Keratinocyte (primary cell): ENCODE results near the gene WNT7A. TPM values are rescaled to one million over a fixed set of nuclear protein-coding genes. Genes with fewer than 3 reads are reported as not detected.

Experiments
- DNase-seq: peaks from one replicate; pipeline ENCODE4 v3.0.0-alpha.2; 2011; ENCODE audit warnings: low read depth, missing footprints, low spot score
- FAIRE-seq: peaks from 2 replicates; lab custom pipeline; 2011; peaks lifted over from hg19 to GRCh38; lab: Jason Lieb, UNC
- H2AFZ ChIP-seq: 2 replicates; pipeline ENCODE4 v1.6.0; 2012; ENCODE audit warnings: low read length, control low read depth, inconsistent platforms; ENCODE audit not compliant: control insufficient read depth
- H3K27ac ChIP-seq: 2 replicates; pipeline ENCODE4 v1.5.1; 2011; ENCODE audit warnings: low read length; ENCODE audit not compliant: control insufficient read depth, insufficient read depth
- H3K27me3 ChIP-seq: 3 replicates; pipeline ENCODE4 v1.6.0; 2011; ENCODE audit warnings: low read length; ENCODE audit not compliant: control insufficient read depth, insufficient read depth; ENCODE audit errors: extremely low read depth
- H3K36me3 ChIP-seq, 2 experiments: 2 replicates in 1 of 2; 3 replicates in 1 of 2; pipeline ENCODE4 v1.5.1; 2011; ENCODE audit warnings: low read length in 2 of 2, mild to moderate bottlenecking in 1 of 2; ENCODE audit not compliant: control insufficient read depth in 2 of 2, insufficient read depth in 2 of 2; ENCODE audit errors: extremely low read depth in 1 of 2
- H3K4me1 ChIP-seq: 3 replicates; pipeline ENCODE4 v1.5.1; 2011; ENCODE audit warnings: low read length; ENCODE audit not compliant: control insufficient read depth, insufficient read depth; ENCODE audit errors: extremely low read depth
- H3K4me2 ChIP-seq: 3 replicates; pipeline ENCODE4 v1.6.0; 2011; ENCODE audit warnings: low read depth, low read length; ENCODE audit not compliant: control insufficient read depth, insufficient read depth; ENCODE audit errors: extremely low read depth
- H3K4me3 ChIP-seq, 3 experiments: fragments of 200-600 bp in 1 of 3; sonication (generic) in 1 of 3; 2 replicates in 2 of 3; 3 replicates in 1 of 3; pipeline ENCODE4 v1.5.1; 2011 to 2016; ENCODE audit warnings: low read length in 3 of 3, mild to moderate bottlenecking in 3 of 3, control low read depth in 2 of 3, inconsistent platforms in 1 of 3, low read depth in 1 of 3, mixed read lengths in 1 of 3, mixed run types in 1 of 3, moderate library complexity in 1 of 3; ENCODE audit not compliant: control insufficient read depth in 2 of 3, insufficient read depth in 2 of 3; ENCODE audit errors: extremely low read depth in 1 of 3
- H3K79me2 ChIP-seq: 2 replicates; pipeline ENCODE4 v1.6.0; 2012; ENCODE audit warnings: low read length; ENCODE audit not compliant: control insufficient read depth, insufficient read depth
- H3K9ac ChIP-seq: 3 replicates; pipeline ENCODE4 v1.6.0; 2011; ENCODE audit warnings: low read length; ENCODE audit not compliant: control insufficient read depth, insufficient read depth; ENCODE audit errors: extremely low read depth
- H3K9me1 ChIP-seq: 3 replicates; pipeline ENCODE4 v1.6.0; 2011; ENCODE audit warnings: low read length; ENCODE audit not compliant: control insufficient read depth, insufficient read depth; ENCODE audit errors: extremely low read depth
- H3K9me3 ChIP-seq: 2 replicates; pipeline ENCODE4 v1.5.1; 2012; ENCODE audit warnings: low read depth, low read length; ENCODE audit not compliant: control insufficient read depth
- H4K20me1 ChIP-seq: 3 replicates; pipeline ENCODE4 v1.6.0; 2011; ENCODE audit warnings: low read length; ENCODE audit not compliant: control insufficient read depth, insufficient read depth; ENCODE audit errors: extremely low read depth
- EZH2 ChIP-seq: IDR thresholded peaks from one replicate; pipeline ENCODE4 v1.6.1; 2012; ENCODE audit warnings: inconsistent platforms, mild to moderate bottlenecking, low read length, moderate library complexity
- dilution Hi-C: fragments of 300-500 bp; cut with MboI; formaldehyde crosslinking; loops from one replicate; pipeline ENCODE4 v1.7.0; 2020; ENCODE audit warnings: low sequenced_read_pairs; ENCODE audit not compliant: extremely low pct_ligation_motif_present
- polyA plus RNA-seq, 5 experiments: library from polyadenylated mRNA; depleted of rRNA in 3 of 5; stranded (reverse) in 3 of 5; stranded (forward) in 1 of 5; unstranded in 1 of 5; fragments of >200 nt; gene quantifications; 1 replicate in 1 of 5; 2 replicates in 3 of 5; 3 replicates in 1 of 5; pipeline versions ENCODE4 v1.2.1 to v1.2.3, GENCODE V29; 2011 to 2012; ENCODE audit warnings: missing spikeins in 2 of 5, low read depth in 1 of 5, low replicate concordance in 1 of 5
- TF ChIP-seq, protein P1 (sequence below), 3 experiments: IDR thresholded peaks in 1 of 3; conservative IDR thresholded peaks in 1 of 3; optimal IDR thresholded peaks in 1 of 3; 2 replicates in 2 of 3; 3 replicates in 1 of 3; pipeline versions ENCODE3 to v1.5.1; 2011; ENCODE audit warnings: low read length in 3 of 3, mild to moderate bottlenecking in 3 of 3, moderate library complexity in 2 of 3, control low read depth in 1 of 3, inconsistent platforms in 1 of 3; ENCODE audit not compliant: insufficient read depth in 2 of 3; ENCODE audit errors: extremely low read depth in 1 of 3

Gene WNT7A
- polyA plus RNA-seq, 1 donor (not counting 4 experiments of a cell fraction or from before 2014, with no cell fraction given), result 20.3 TPM

- H3K4me1 ChIP-seq, result peaks cover 74% of the 10 kb centered on the region
- DNase-seq, result no peak
- H3K9ac ChIP-seq, result peak overlapping the region; percentile 39
- H3K4me2 ChIP-seq, result peak overlapping the region; percentile 41
- no peak overlapping the region for H2AFZ ChIP-seq
- no peaks in the 10 kb centered on the region for H3K9me1 ChIP-seq
- peak; percentile 93 for FAIRE-seq
- no peaks in the 10 kb centered on the region for H4K20me1 ChIP-seq
- TF ChIP-seq EZH2, result no peak
- TF ChIP-seq, protein P1, sequence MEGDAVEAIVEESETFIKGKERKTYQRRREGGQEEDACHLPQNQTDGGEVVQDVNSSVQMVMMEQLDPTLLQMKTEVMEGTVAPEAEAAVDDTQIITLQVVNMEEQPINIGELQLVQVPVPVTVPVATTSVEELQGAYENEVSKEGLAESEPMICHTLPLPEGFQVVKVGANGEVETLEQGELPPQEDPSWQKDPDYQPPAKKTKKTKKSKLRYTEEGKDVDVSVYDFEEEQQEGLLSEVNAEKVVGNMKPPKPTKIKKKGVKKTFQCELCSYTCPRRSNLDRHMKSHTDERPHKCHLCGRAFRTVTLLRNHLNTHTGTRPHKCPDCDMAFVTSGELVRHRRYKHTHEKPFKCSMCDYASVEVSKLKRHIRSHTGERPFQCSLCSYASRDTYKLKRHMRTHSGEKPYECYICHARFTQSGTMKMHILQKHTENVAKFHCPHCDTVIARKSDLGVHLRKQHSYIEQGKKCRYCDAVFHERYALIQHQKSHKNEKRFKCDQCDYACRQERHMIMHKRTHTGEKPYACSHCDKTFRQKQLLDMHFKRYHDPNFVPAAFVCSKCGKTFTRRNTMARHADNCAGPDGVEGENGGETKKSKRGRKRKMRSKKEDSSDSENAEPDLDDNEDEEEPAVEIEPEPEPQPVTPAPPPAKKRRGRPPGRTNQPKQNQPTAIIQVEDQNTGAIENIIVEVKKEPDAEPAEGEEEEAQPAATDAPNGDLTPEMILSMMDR (optimal IDR thresholded peaks at IDR 0.05 in 1 of 3, IDR thresholded peaks at IDR 0.05 in 1 of 3, conservative IDR thresholded peaks at IDR 0.05 in 1 of 3; ENCODE audit: extremely low read depth in 1 of 3, insufficient read depth in 2 of 3, low read length in 3 of 3), result no peak
- no peaks in the 10 kb centered on the region for H3K27me3 ChIP-seq
- peaks cover 19 to 52% of the 10 kb centered on the region in 2 experiments for H3K36me3 ChIP-seq
- H3K79me2 ChIP-seq, result peaks cover 59% of the 10 kb centered on the region
- dilution Hi-C loops, result no loop called here
- H3K27ac ChIP-seq, result peak overlapping the region; percentile 97
- no peaks in the 10 kb centered on the region for H3K9me3 ChIP-seq
- H3K4me3 ChIP-seq, result peak overlapping the region in 1 of 3 experiments; percentile 3
Observed at GRCh38 chr3:13851091-13851849, 28.6 kb downstream of the WNT7A start.

DNA sequence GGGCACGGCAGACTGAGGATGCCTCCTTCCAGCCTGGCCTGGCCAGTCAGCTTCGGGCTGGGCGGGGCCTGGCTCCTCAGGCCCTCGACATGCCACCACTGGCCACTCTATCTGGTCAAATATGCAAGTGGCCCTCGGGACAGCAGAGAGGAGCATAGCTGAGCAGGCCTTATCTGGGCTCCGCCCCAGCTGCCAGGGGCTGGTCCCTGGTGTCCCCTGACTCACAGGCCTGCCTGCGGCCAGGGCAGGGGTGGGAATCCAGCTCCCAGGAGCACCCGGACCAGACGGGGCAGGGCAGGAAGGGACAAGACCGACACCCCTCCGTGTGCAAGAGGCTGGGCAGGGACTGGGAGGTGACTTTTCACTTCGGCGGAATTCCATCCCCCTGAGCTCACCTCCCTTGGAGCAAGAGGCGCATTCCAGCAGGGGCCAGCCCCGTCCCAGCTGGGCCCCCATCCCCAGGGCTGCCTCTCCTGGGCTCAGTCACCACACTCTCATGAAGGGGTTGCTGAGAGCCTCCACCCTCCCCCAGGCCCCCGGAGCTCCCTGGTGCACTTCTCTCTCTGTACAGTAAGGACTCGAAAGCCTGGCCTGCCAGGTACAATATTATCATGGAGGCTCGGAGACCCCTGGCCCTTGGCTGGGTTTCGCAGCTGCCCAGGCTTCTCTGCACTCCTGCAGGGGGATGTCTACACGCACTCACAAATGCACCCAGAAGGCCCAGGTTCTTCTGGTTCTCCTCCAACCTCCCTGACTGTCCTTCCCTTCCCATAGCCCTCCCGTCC lies 29.5 kb downstream of the WNT7A start:
- FAIRE-seq (peak; percentile 95), DNase-seq (peak; percentile 99)
- Histone ChIP-seq H3K4me2 (peak overlapping the region; percentile 41), H3K4me3 (no peak overlapping the region), H3K27me3 (no peaks in the 10 kb centered on the region), H3K4me1 (peaks cover 70% of the 10 kb centered on the region), H2AFZ (no peak overlapping the region), H3K79me2 (peaks cover 59% of the 10 kb centered on the region), H3K36me3 (peaks cover 24 to 57% of the 10 kb centered on the region in 2 experiments), H3K9me3 (no peaks in the 10 kb centered on the region), H3K9ac (peak overlapping the region; percentile 39), H3K27ac (peak overlapping the region; percentile 97), H4K20me1 (no peaks in the 10 kb centered on the region), H3K9me1 (no peaks in the 10 kb centered on the region)
- dilution Hi-C loops, result no loop called here
- TF ChIP-seq, protein P1 (optimal IDR thresholded peaks at IDR 0.05 in 1 of 3, IDR thresholded peaks at IDR 0.05 in 1 of 3, conservative IDR thresholded peaks at IDR 0.05 in 1 of 3; ENCODE audit: extremely low read depth in 1 of 3, insufficient read depth in 2 of 3, low read length in 3 of 3), result no peak
- TF ChIP-seq EZH2, result no peak
